IPS-18c (cell line): ENCODE data around the gene SCP2.
"Not testable (repeated sequence)": the region's sequence is repeated elsewhere in the genome, so short reads cannot be mapped to it uniquely, and the experiment has no call there.

Experiments
- H3K4me3 ChIP-seq: 2 replicates; pipeline ENCODE4 v1.7.0; 2013; ENCODE audit warnings: low read depth, mild to moderate bottlenecking, low read length, moderate library complexity; ENCODE audit not compliant: insufficient read depth
- H3K9me3 ChIP-seq: one replicate; pipeline ENCODE4 v1.6.1; 2013; ENCODE audit warnings: mild to moderate bottlenecking, low read length, moderate library complexity; ENCODE audit not compliant: control insufficient read depth, insufficient read depth

SCP2 gene

GRCh38 chr1:52943876-52944416 lies 16.9 kb downstream of the SCP2 start:
- Histone ChIP-seq H3K9me3 (no peaks in the 10 kb centered on the region), H3K4me3 (no peak overlapping the region)

GRCh38 chr1:52944566-52944965 lies 17.5 kb downstream of the SCP2 start:
- Histone ChIP-seq H3K9me3 (no peaks in the 10 kb centered on the region), H3K4me3 (no peak overlapping the region)

DNA sequence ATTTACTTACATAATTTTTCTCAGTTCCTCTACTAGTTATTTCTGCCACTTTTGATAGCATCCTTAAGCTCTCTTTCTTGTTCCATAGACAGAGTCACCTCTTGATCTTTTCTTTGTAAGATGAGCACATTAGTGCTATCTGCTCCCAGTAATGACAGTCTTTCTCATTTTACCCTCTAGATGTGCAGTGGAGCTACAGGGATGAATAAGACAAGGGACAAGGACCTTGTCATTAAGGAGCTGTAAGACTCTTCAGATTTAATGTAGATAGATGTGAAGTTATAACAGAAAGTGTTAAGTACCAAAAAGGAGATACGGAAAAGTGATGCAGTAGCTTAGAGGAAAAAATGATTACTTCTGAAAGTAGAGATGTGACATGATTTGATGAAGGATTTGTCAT lies 20.4 kb downstream of the SCP2 start:
- Histone ChIP-seq H3K4me3 (no peak overlapping the region), H3K9me3 (no peaks in the 10 kb centered on the region)

DNA sequence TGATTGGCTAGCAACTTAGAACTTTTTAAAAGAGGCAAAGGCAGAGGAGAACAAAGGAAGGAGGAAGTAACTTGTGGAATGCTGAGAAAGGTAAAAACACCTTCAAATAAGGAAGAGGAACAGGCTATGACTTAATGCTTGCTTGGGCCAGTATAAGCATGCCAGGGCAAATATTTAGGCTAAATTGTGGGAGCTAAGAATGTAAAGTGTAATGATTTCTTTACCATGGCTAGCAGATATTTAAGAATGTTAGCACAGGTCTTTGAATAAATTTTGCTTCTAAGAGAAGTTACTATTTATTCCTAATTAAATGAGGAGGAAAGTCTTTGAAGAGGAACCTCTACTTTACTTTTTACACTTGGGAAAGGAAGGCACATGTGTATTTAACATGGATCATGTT lies 22.5 kb downstream of the SCP2 start:
- not testable (repeated sequence) for H3K4me3 ChIP-seq, H3K9me3 ChIP-seq

- H3K4me3 ChIP-seq = no peak overlapping the region
- no peaks in the 10 kb centered on the region for H3K9me3 ChIP-seq
Observed at GRCh38 chr1:52952112-52952511, 25.0 kb downstream of the SCP2 start.

DNA sequence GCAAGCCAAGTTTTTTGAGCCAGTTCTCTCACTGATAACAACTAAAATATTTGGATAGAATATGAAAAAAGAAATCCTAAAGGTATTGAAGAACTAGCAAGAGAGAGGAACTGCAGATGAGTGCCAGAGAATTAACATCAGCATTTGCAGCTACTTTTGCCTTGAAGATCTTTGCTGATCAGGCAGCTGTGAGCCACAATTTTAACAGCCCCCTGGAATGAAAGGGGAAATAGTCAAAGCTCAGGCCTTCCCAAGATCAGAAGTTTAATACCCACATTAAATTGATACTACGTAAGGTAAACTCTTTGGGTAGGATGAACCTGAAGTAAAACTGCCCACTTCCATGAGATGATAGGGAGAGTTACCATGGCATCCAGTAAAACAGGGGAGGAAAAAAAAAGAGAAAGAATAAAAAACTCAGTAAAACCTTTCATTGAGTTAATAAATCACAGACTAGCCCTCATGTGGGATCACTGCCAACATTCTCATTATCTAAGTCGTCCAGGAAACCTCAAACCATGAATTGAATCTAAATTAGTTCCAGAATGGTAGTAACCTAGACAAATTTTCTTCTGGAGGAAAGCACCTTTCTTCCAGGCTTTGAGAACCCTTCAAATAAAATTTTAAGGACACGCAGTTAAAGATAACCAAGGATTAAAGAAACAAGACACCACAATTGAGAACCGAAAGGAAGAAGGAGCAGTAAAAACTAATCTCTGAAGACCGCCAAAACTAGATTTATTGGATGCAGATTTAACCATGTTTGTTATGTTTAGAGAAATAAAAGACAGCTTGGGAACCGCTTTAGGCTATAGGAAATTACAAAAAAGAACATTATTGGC lies 28.3 kb downstream of the SCP2 start:
- Histone ChIP-seq H3K4me3 (no peak overlapping the region), H3K9me3 (no peaks in the 10 kb centered on the region)

GRCh38 chr1:52963101-52963500 lies 36.0 kb downstream of the SCP2 start:
- Histone ChIP-seq H3K9me3 (peaks cover 2% of the 10 kb centered on the region), H3K4me3 (no peak overlapping the region)

GRCh38 chr1:52967666-52968065 lies 40.6 kb downstream of the SCP2 start:
- peaks cover 6% of the 10 kb centered on the region for H3K9me3 ChIP-seq

DNA sequence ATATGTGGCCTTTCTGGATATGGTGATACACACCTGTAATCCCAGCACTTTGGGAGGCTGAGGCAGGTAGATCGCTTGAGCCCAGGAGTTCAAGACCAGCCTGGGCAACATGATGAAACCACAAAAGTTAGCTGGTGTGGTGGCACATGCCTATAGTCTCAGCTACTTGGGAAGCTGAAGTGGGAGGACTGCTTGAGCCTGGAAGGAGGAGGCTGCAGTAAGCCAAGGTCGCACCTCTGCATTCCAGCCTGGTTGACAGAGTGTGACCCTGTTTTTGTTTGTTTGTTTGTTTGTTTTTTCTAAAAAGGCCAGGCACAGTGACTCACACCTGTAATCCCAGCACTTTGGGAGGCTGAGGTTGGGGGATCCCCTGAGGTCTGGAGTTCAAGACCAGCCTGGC lies 42.2 kb downstream of the SCP2 start:
- not testable (repeated sequence) for H3K9me3 ChIP-seq, H3K4me3 ChIP-seq

More at GRCh38 chr1:52967666-52968065, 40.6 kb downstream of the SCP2 start:
- H3K4me3 ChIP-seq = no peak overlapping the region

DNA sequence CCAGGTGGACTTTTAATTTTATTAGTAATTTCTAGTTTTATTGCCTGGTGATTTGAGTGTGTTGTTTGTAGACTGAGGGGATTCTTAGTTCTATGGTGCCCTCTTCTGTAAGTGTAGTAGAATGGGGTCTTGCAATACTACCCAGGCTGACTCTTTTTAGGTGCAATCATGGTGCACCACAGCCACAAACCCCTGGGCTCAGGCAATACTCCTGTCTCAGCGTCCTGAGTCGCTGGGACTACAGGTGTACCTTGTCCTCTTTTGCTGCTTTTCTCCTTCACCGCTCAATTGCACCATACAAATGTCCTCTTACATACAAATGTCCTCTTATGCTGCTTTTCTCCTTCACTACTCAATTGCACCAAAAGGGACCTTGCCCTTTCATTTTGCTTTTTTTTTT lies 43.1 kb downstream of the SCP2 start:
- peaks cover 6% of the 10 kb centered on the region for H3K9me3 ChIP-seq
- H3K4me3 ChIP-seq = no peak overlapping the region

GRCh38 chr1:52973841-52974240 lies 46.8 kb downstream of the SCP2 start:
- Histone ChIP-seq H3K9me3 (peaks cover 4% of the 10 kb centered on the region), H3K4me3 (no peak overlapping the region)

DNA sequence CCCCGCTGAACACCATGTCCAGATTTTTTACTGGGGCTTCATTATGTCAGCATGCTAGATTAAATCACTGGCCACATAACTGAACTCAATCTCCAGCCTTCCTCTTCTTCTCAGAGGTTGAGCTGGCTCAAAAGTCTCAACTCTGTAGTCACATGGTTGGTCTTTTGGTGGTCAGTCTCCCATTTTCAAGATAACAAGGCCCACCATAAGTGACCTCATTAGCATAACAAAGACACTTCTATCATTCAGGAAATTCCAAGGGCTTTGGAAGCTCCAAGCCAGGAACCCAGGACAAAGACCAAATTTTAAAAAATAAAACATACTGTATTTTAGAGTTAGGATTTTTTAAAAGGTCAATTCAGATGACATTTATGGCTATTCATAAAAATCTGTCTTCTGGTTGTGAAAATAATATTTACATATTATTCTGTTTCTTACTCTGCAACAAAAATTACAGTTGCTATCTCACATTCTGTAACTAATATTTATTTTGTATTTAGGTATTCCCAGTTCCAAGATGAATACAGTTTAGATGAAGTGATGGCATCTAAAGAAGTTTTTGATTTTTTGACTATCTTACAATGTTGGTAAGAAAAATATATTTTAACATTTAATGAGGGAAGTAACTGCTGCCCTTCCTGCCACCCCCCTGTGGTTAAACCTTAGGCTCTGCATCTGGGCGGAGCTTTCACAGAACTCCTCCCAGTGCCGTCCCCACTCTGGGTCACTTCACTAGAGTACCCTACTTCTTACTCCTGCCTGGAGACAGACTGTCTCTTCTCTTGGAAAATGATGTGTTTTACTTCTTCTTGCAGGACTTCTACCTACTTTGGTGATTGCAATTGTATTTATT lies 49.3 kb downstream of the SCP2 start:
- H3K9me3 ChIP-seq = no peaks in the 10 kb centered on the region
- H3K4me3 ChIP-seq = no peak overlapping the region

DNA sequence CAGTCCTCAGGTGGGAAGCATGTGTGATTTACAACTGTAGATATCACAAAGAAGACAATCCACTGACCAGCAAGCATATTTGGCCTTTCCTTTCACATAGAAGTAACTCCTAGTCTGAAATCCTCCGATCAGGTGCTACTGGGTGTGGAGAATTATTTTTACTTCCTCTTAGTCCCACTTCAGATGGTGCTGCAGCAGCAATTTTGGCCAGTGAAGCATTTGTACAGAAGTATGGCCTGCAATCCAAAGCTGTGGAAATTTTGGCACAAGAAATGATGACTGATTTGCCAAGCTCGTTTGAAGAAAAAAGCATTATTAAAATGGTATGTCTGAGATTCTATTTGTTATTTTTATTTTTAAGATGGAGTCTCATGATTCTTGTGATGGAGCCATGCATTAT lies 51.0 kb downstream of the SCP2 start:
- H3K9me3 ChIP-seq = no peaks in the 10 kb centered on the region
- H3K4me3 ChIP-seq = no peak overlapping the region

- H3K4me3 ChIP-seq, H3K9me3 ChIP-seq: not testable (repeated sequence)
Observed at GRCh38 chr1:52992733-52993132, 65.7 kb downstream of the SCP2 start.

DNA sequence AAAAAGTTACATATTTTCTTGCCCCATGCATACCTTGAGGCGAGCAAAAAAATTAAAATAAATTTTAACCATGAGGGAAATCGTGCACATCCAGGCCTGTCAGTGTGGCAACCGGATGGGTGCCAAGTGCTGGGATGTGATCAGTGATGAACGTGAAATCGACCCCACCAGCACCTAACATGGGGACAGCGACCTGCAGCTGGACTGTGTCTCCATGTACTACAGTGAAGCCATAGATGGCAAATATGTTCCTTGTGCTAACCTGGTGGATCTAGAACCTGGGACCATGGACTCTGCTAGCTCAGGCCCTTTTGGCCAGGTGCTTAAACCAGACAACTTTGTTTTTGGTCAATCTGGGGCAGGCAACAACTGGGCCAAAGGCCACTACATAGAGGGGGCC lies 67.6 kb downstream of the SCP2 start:
- H3K9me3 ChIP-seq = no peaks in the 10 kb centered on the region
- H3K4me3 ChIP-seq = no peak overlapping the region

GRCh38 chr1:52996653-52997052 lies 69.6 kb downstream of the SCP2 start:
- Histone ChIP-seq H3K9me3 (no peaks in the 10 kb centered on the region), H3K4me3 (no peak overlapping the region)

GRCh38 chr1:53001128-53001527 lies 74.1 kb downstream of the SCP2 start:
- no peak overlapping the region for H3K4me3 ChIP-seq

GRCh38 chr1:53006612-53007011 lies 79.5 kb downstream of the SCP2 start:
- H3K9me3 ChIP-seq, H3K4me3 ChIP-seq: not testable (repeated sequence)

More at GRCh38 chr1:53001128-53001527, 74.1 kb downstream of the SCP2 start:
- H3K9me3 ChIP-seq = peaks cover 6% of the 10 kb centered on the region
